Stomach smooth muscle (tissue), 2 donors: ENCODE measurements around the gene SCGB1C2.

ENCODE experiments used
- H3K27ac ChIP-seq: one replicate; pipeline ENCODE4 v1.7.0; 2013; ENCODE audit warnings: mild to moderate bottlenecking, low read length, inconsistent platforms
- H3K27me3 ChIP-seq, 2 donors: one replicate each; pipeline ENCODE4 v1.7.0; 2013; ENCODE audit warnings: low read length in 2 of 2; ENCODE audit not compliant: insufficient read depth in 2 of 2, control insufficient read depth in 1 of 2
- H3K36me3 ChIP-seq, 2 donors: one replicate each; pipeline ENCODE4 v1.7.0; 2013; ENCODE audit warnings: low read length in 2 of 2; ENCODE audit not compliant: control insufficient read depth in 2 of 2, insufficient read depth in 2 of 2
- H3K4me1 ChIP-seq: one replicate; pipeline ENCODE4 v1.7.0; 2013; ENCODE audit warnings: low read length; ENCODE audit not compliant: control insufficient read depth, insufficient read depth
- H3K4me3 ChIP-seq, 2 donors: one replicate each; pipeline ENCODE4 v1.7.0; 2013; ENCODE audit warnings: low read length in 2 of 2
- H3K9ac ChIP-seq, 2 donors: one replicate each; pipeline ENCODE4 v1.7.0; 2013; ENCODE audit warnings: low read length in 2 of 2, mild to moderate bottlenecking in 1 of 2
- H3K9me3 ChIP-seq, 2 donors: one replicate each; pipeline ENCODE4 v1.7.0; 2013; ENCODE audit warnings: low read length in 2 of 2; ENCODE audit not compliant: control insufficient read depth in 2 of 2
- donor health status: healthy.
- donor health status: Pancreatic carcinoma.

SCGB1C2 gene

GRCh38 chr17:142876-143784 lies 5.8 kb downstream of the SCGB1C2 start:
- no peak overlapping the region for H3K4me3 ChIP-seq
- H3K4me1 ChIP-seq, result no peaks in the 10 kb centered on the region
- no peak overlapping the region for H3K9ac ChIP-seq

GRCh38 chr17:143785-144281 lies 6.5 kb downstream of the SCGB1C2 start:
- Histone ChIP-seq H3K27ac (no peak overlapping the region), H3K9ac (no peak overlapping the region), H3K4me3 (no peak overlapping the region), H3K9me3 (no peaks in the 10 kb centered on the region), H3K4me1 (no peaks in the 10 kb centered on the region), H3K27me3 (peaks cover 0 to 2% of the 10 kb centered on the region in 2 donors), H3K36me3 (no peaks in the 10 kb centered on the region)

More at GRCh38 chr17:142876-143784, 5.8 kb downstream of the SCGB1C2 start:
- H3K9me3 ChIP-seq, result no peaks in the 10 kb centered on the region
- no peaks in the 10 kb centered on the region for H3K36me3 ChIP-seq
- peaks cover 0 to 2% of the 10 kb centered on the region in 2 donors for H3K27me3 ChIP-seq
- H3K27ac ChIP-seq, result no peak overlapping the region

GRCh38 chr17:144936-145670 lies 7.7 kb downstream of the SCGB1C2 start:
- Histone ChIP-seq H3K4me3 (no peak overlapping the region), H3K9ac (no peak overlapping the region), H3K27me3 (peaks cover 0 to 2% of the 10 kb centered on the region in 2 donors), H3K27ac (no peak overlapping the region), H3K9me3 (no peaks in the 10 kb centered on the region), H3K36me3 (no peaks in the 10 kb centered on the region), H3K4me1 (no peaks in the 10 kb centered on the region)

GRCh38 chr17:145671-146541 lies 8.5 kb downstream of the SCGB1C2 start:
- H3K9ac ChIP-seq, result no peak overlapping the region
- H3K9me3 ChIP-seq, result no peaks in the 10 kb centered on the region
- H3K4me3 ChIP-seq, result no peak overlapping the region
- no peaks in the 10 kb centered on the region for H3K36me3 ChIP-seq
- no peaks in the 10 kb centered on the region for H3K4me1 ChIP-seq
- H3K27me3 ChIP-seq, result peaks cover 0 to 2% of the 10 kb centered on the region in 2 donors
- H3K27ac ChIP-seq, result no peak overlapping the region

- no peaks in the 10 kb centered on the region for H3K4me1 ChIP-seq
- peaks cover 0 to 2% of the 10 kb centered on the region in 2 donors for H3K27me3 ChIP-seq
- H3K9ac ChIP-seq, result no peak overlapping the region
- no peaks in the 10 kb centered on the region for H3K36me3 ChIP-seq
- H3K9me3 ChIP-seq, result no peaks in the 10 kb centered on the region
- no peak overlapping the region for H3K4me3 ChIP-seq
- H3K27ac ChIP-seq, result no peak overlapping the region
Measured at GRCh38 chr17:146546-146945, 9.2 kb downstream of the SCGB1C2 start.

- peaks cover 0 to under 1% of the 10 kb centered on the region in 2 donors for H3K27me3 ChIP-seq
- no peak overlapping the region for H3K9ac ChIP-seq
- no peak overlapping the region for H3K4me3 ChIP-seq
- no peaks in the 10 kb centered on the region for H3K4me1 ChIP-seq
- no peaks in the 10 kb centered on the region for H3K36me3 ChIP-seq
- H3K9me3 ChIP-seq, result no peaks in the 10 kb centered on the region
- H3K27ac ChIP-seq, result no peak overlapping the region
Measured at GRCh38 chr17:146983-147761, 9.8 kb downstream of the SCGB1C2 start.

- H3K4me3 ChIP-seq, result no peak overlapping the region
- H3K9ac ChIP-seq, result no peak overlapping the region
- H3K27ac ChIP-seq, result no peak overlapping the region
- no peaks in the 10 kb centered on the region for H3K9me3 ChIP-seq
- H3K4me1 ChIP-seq, result no peaks in the 10 kb centered on the region
- H3K27me3 ChIP-seq, result no peaks in the 10 kb centered on the region
- no peaks in the 10 kb centered on the region for H3K36me3 ChIP-seq
Measured at GRCh38 chr17:147796-148740, 10.7 kb downstream of the SCGB1C2 start.

- Histone ChIP-seq H3K4me1 (no peaks in the 10 kb centered on the region), H3K36me3 (no peaks in the 10 kb centered on the region), H3K9ac (no peak overlapping the region), H3K27ac (no peak overlapping the region), H3K4me3 (no peak overlapping the region), H3K27me3 (no peaks in the 10 kb centered on the region), H3K9me3 (no peaks in the 10 kb centered on the region)
Measured at GRCh38 chr17:148757-149156, 11.4 kb downstream of the SCGB1C2 start.

GRCh38 chr17:149231-149630 lies 11.9 kb downstream of the SCGB1C2 start:
- Histone ChIP-seq H3K27me3 (no peaks in the 10 kb centered on the region), H3K4me1 (no peaks in the 10 kb centered on the region), H3K9me3 (no peaks in the 10 kb centered on the region), H3K36me3 (no peaks in the 10 kb centered on the region), H3K9ac (no peak overlapping the region), H3K27ac (no peak overlapping the region), H3K4me3 (no peak overlapping the region)
